NOMO-1 treated with dmso at 0.1 percent for 144 hours (cell line): Measurements from ENCODE around the gene SNX5.

Experiments
- DNase-seq: peaks from one replicate; lab custom pipeline; 2025; ENCODE audit not compliant: unreplicated experiment; lab: John Stamatoyannopoulos, UW

SNX5 gene

DNA sequence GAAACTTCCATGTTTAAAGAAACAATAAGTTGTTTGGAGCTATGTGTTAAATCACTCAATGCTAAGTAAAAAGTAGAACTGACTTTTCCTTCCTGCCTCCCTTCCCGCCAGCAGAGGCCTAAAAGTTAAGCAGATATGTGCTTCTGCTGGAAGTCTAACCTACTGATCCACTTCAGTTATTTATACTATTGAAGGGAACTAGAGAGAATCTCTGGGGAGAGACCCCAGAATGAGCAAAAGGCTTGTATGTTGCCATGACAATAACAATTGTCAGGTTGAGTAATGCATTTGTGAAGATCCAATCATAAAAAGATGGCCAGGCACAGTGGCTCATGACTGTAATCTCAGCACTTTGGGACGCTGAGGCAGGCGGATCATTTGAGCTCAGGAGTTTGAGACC is 25.0 kb upstream of the SNX5 start:
- no peak for DNase-seq

- DNase-seq = no peak
Measured at GRCh38 chr20:17992847-17993513, 24.4 kb upstream of the SNX5 start.

- DNase-seq = no peak
Measured at GRCh38 chr20:17992224-17992637, 23.6 kb upstream of the SNX5 start.

DNA sequence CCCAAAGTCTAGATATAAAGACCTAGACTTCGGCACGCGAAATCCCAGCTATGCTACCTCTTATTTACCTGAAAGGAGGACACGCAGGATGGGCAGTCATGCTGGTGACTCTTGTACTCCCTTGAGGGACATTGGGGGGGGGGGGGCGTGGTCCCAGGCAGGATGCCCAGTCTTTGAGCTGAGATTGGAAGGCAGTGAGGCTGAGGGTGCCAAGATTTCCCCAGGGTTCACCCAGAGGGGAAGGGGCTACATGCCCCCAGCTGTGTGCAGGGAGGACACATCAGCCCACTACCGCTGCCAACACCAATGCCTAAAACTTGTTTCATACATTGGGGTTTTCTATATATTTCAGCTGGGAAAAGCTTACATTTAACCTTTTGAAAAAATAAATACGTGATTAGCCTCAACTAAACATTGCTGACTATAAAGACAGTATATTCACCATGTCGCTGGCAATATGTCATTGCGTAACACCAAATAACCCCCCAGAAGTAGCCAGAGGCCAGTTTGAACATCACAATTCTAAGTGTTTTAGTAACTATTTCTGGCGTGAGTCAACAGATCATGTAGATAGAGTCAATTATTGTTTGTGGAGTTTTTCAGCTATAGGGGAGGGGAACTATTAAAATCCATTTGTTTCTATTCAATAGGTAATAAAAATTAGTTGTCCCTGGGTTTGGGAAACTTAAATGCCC is 21.8 kb upstream of the SNX5 start:
- DNase-seq = no peak

- no peak for DNase-seq
Measured at GRCh38 chr20:17987988-17988387, 19.4 kb upstream of the SNX5 start.

DNA sequence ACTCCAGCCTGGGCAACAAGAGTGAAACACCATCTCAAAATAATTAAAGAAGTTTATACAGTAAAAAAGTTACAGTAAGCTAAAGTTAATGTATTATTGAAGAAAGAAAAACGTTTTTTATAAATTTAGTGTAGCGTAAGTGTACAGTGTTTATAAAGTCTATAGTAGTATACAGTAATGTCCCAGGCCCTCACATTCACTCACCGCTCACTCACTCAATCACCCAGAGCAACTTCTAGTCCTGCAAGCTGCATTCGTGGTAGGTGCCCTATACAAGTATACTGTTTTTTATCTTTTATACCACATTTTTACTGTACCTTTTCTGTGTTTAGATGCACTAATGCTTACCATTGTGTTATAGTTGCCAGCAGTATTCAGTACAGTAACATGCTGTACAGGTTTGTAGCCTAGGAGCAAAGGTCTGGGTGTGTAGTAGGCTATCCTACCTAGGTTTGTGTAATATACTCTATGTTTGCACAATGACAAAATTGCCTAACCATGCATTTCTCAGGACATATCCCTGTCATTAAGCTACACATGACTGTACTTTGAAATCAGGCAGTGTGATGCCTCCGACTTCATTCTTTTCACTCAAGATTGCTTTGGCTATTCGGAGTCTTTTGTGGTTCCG is 16.9 kb upstream of the SNX5 start:
- DNase-seq = no peak

GRCh38 chr20:17976305-17976704 is 7.7 kb upstream of the SNX5 start:
- DNase-seq = no peak

- DNase-seq = no peak
Measured at GRCh38 chr20:17972121-17972520, 3.5 kb upstream of the SNX5 start.

DNA sequence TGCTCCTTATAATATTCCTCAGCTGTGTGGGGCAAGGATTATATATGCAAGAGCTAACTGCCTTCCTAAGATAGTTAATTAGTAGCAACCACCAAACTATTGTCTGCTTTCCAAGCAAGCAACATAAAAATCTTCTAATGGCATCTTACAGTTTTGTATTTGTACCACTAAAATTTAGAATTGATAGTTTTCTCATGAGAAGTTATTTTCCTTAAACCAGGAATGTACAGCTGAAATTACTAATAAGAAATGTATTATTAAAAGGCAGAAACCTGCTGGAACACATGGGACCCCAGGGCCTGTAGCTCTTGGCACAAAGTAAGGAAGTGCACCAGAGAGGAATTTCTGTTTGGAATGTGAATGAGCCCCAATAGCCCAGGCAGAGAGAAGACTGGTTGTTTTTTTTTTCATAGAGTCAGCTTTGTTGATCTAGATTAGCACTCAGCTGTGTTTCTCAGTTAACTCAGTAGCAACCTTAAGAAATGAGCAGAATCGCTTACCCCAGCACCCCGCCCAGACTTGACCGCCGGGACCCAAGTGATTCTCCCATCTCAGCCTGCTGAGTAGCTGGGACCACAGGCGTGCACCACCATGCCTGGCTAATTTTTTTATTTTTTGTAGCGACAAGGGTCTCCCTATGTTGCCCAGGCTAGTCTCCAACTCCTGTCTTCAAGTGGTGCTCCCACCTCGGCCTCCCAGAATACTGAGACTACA is 2.9 kb upstream of the SNX5 start:
- no peak for DNase-seq

DNA sequence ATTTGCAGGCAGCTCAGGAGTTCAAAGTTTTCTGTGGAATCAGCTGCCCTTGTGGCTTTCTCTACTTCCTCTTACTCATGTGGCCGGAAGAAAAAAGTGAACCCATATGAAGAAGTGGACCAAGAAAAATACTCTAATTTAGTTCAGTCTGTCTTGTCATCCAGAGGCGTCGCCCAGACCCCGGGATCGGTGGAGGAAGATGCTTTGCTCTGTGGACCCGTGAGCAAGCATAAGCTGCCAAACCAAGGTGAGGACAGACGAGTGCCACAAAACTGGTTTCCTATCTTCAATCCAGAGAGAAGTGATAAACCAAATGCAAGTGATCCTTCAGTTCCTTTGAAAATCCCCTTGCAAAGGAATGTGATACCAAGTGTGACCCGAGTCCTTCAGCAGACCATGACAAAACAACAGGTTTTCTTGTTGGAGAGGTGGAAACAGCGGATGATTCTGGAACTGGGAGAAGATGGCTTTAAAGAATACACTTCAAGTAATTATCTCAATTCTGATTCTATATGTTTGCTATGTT is 1.4 kb upstream of the SNX5 start:
- peak; percentile 76 for DNase-seq

DNA sequence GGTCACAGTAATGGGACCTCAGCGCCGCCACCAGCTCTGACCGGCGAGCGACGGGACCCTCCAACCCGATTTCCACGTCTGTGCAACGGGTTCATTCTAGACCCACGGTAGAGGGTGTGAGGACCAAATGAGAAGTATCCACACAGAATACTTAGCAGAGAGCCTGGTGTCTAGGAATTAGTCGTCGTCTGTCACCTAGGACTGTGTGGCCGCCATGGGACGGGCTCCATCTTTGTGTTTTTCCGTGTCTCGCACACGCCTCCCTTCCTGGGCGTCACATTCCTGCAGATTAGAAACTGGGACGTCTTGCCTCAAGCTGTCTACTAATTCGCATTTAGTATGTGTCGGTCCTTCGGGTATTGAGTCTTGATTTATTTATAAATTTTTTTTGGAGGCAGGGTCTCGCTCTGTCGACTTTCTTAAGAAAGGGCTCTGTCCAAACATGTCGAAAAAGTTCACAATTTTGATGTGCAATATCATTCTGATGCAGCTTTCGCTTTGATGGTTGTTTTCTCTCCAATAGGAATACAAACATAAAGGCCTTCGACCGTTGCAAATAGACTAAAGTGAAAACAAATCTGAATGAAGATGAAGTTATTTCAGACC is 787 bp upstream of the SNX5 start:
- DNase-seq = no peak

DNA sequence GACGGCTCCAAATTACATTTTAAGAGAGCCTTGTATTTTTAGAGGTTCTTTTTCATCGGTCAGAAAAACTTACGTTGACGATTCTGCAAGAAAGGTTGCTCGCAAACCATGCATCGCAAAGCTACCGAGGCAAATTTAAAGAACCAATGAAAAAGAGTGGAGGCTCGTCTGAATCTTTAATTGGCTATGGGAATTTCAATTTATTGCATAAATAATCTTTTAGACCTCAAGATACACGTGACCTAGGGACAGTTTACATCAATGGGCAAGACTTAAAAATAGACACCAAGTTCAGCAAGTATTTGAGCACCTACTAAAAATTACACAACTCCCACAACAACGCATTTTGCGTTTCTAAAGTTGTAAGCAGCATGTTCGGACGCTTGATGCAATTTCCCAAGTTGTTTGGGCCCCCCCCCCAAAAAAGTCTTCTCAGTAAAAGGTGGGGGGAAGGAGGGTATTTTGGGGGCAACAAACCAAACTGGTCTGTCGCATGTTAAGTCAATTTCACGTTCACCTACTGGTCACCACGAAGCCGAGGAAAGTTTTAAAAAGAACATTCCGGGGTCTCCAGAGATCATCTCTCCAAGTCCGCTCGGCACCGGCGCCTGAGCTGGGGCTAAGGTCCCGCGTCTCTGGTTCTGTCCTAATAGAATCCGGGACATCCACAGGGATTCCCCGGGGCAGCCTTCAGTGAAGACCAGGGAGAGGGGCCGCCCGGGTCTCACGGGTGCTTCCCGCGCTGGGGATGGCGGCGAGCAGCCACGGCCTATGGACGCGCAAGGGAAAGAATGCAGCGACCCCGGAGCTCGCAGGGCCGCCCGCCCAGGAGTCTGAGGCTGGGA is 851 bp downstream of the SNX5 start:
- no peak for DNase-seq

DNA sequence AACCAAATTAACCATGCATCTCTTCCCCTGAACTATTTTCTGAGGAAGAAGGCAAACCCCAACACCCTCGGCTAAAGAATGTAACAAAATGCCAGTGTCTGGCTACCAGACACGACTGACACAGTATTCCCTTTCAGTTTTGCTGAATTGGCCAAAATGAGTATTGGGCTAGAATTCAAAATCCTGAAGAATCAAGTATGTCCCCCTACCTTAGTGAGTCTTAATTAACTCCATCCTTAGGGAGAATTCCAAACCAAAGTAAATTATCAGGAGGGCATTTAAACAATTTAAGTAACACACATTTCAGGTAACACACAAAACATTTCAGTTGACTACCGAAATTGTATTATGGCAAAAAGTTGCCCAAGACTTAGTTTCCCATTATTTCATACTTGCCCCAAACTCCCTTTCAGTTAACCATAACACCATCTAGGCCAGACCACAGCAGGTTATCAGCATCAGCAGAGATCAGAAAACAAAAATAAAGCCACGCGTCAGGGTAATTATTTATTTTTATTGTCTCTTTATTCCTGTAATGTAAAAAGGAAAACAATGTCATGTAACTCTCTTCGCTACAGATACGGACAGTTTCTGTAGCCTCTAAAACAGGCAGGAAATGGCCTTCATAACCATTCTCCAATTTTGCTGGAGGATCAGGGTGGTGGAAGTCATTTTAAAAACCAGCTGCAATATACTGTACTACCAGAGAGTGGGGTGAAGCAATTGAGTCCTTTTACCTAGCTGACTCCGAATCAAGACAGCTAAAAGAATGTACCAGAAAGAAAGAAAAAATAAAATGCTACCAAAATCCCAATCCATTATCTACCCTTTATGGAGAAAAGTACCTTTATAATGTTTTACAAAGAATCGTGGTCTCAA is 1.9 kb downstream of the SNX5 start:
- DNase-seq = peak; percentile 6

GRCh38 chr20:17965042-17965697 is 3.4 kb downstream of the SNX5 start:
- peak; percentile 20 for DNase-seq

GRCh38 chr20:17964632-17965031 is 4.0 kb downstream of the SNX5 start:
- no peak for DNase-seq

- no peak for DNase-seq
Measured at GRCh38 chr20:17964073-17964472, 4.5 kb downstream of the SNX5 start.

GRCh38 chr20:17963114-17963897 is 5.3 kb downstream of the SNX5 start:
- DNase-seq = no peak

DNA sequence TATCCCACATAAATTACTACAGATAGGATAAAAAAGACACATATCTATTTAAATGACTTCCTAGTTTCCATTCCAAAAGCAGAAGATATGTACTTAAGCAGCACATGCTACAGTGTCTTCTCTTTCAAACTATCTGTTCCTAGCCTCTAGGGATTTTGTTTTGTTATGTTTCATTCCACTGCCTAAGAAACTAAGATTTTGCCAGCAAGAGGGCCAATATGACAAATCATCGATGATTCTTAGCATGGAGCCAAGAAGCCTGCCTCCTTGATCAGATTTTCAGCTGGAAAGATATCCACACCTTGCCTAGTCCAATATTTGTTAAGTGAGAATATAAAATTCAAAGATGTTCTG is 7.0 kb downstream of the SNX5 start:
- DNase-seq = no peak
